Mesenteric fat pad (tissue), 1 donor: ENCODE data around the gene CNTRL. TPM values are rescaled to one million over a fixed set of nuclear protein-coding genes. Genes with fewer than 3 reads are reported as not detected.

Experiments used
- DNase-seq: peaks from one replicate; pipeline ENCODE4 v3.0.0-alpha.2; 2020; ENCODE audit warnings: low spot score
- total RNA-seq: library from RNA; stranded (reverse); fragmentation: NEBNext Ultra II Directional; extraction: Animal tissue kit (Norgen Biotek cat#: 25700); gene quantifications from one replicate; pipeline ENCODE4 v1.2.1, GENCODE V29; 2021
- donor health status: DM: yes; HTN: yes; CAD: no.

The CNTRL gene
- total RNA-seq, 1 donor from 2014 or later, result 12.7 TPM

DNA sequence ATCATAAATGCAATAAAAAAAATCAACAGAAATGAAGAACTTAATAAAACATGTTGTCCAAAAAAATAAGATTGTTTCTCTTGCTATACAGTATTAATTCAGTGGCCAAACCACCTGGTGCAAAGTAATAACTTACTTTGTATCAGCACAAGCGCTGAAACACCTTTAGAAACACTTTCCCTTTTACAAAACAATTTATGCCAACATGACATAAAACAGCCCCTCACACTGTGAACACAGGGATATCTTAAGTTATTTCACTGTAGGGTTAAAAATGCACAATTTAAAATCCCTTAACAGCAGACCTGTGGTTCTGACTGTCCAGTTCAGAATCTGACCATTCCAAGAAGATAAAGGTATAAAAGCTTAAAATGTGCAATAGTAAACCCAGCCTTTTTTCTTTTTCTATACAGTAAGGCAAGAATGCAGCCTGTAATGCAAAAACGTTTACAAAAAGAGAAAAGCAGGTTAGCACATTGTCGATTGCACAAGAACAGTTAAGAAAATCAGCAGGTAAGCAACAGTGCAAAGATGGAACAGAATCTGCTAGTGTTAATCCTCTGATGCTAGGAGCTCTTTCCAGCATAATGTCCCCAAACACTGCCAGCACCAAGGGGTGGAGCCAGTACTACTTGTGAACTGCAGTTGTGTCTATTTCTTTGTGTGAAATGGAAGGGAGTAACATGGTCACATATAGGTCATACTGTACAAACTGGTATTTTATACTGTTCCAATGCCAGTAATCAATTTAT is 105.4 kb downstream of the CNTRL start:
- DNase-seq, result no peak

DNA sequence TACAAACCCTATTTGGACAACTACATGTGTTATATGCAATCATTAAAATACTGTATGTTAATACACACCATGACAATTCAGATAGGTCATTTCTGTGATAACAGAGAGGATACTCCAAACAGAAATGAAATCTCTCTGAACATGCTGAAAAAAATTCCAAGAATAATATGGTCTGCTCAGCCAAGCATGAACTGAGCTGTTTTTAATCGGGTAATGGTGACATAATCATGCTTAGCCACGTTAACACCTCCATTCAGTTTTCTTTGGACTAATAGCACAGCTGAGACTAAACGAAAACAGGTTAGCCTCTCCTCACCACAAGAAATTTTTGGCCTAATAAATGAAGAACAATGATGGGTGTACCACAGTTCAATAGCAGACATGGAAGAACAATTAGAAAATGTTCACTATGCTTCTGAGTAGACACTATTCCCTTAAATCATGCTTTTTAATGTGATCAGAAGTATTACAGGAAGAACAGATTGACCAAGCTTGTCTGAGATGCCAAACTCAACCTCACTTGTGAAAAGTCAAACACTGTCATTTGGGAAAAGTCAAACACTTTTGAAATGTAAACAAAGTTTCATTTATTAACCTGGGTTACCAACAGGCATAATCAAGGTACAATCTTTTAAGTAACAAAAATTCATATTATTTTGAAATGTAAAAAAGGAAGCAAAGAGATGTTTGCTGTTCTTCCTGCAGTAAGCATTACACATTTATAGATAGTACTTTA is 107.5 kb downstream of the CNTRL start:
- no peak for DNase-seq

GRCh38 chr9:121182989-121183388 is 108.2 kb downstream of the CNTRL start:
- no peak for DNase-seq

- no peak for DNase-seq
Observed at GRCh38 chr9:121183666-121184423, 109.1 kb downstream of the CNTRL start.

GRCh38 chr9:121184463-121184862 is 109.7 kb downstream of the CNTRL start:
- DNase-seq, result no peak

DNA sequence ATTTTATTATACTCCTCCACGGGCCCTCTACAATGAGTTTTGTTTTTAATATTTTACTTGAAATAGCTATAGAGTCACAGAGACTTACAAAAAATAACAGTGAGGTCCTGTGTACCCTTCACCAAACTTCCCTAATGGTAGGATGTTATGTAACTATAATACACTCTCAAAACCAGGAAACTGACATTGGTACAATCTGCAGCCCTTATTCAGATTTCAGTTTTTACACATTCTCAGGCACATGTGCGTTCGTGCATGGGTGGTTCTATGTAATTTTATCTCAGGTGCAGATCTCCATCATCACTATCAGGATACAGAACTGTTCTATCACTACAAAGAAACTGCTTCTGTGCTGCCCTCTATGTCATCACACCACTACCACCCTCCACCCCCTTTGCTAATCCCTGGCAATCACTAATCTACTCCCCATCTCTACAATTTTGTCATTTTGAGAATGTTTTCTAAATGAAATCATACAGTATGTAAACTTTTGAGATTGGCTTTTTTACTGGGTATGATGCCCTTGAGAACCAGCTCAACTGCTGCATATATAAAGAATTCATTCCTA is 110.5 kb downstream of the CNTRL start:
- DNase-seq, result no peak

DNA sequence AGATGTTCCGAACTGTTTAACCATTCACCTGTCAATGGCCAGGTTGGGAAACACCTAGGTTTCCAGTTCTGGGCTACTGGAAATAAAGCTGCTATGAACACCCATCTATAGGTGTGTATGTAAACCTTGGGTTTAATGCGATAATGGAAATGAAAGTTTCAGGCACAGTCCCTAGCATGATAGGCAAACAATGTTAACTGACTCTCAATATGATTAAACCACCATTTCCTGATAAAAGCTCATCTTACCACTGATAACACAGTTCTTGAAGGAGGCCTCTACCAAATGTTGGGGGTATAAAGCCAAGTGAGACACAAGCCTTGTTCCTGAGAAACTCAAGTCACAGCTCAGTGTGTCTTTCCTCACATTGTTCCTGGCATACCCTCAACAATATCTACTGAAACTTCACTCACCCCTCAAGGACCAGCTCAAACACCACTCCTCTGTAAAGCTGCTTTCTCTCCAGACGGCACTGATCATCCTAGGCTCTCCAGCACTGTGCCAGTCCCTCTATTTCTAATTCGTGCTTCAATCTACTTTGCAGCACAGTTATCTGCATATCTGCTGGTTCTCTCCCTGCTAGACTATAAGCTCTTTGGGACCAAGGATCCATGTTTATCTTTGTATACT is 111.1 kb downstream of the CNTRL start:
- DNase-seq, result no peak

DNA sequence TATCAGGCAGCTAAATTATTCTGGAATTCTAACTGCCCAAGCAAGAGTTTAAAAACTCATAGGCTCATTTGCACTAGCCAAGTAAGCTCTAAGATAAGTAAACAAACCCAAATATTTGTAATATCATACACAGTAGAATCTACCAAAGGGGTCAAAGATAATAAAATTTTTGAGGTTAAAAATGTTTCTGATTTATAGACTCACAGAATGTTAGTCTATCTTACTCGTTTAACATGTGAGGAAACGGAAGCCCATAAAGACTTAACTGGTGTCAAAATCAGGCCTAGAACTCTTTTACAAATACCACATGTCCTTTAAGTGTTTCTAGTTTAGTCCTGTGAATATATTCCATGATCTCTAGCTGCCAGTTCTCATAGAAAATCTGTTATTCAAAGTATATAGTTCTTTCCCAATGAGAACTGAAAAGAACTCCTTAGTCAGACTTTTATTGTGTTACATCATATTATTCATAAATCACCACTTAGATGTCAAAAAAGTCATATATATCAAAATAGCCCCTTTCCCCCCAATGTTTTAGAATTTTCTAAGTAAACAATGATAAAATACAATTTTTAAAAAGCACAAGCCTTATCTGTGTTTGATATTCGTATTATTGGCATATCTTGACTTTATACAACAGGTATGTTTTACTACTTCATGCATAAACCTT is 113.0 kb downstream of the CNTRL start:
- DNase-seq, result no peak

GRCh38 chr9:121189006-121189405 is 114.3 kb downstream of the CNTRL start:
- DNase-seq, result no peak

- no peak for DNase-seq
Observed at GRCh38 chr9:121189660-121190059, 114.9 kb downstream of the CNTRL start.

- DNase-seq, result no peak
Observed at GRCh38 chr9:121191235-121191634, 116.5 kb downstream of the CNTRL start.

GRCh38 chr9:121192518-121192917 is 117.8 kb downstream of the CNTRL start:
- no peak for DNase-seq

- no peak for DNase-seq
Observed at GRCh38 chr9:121192959-121193640, 118.3 kb downstream of the CNTRL start.

DNA sequence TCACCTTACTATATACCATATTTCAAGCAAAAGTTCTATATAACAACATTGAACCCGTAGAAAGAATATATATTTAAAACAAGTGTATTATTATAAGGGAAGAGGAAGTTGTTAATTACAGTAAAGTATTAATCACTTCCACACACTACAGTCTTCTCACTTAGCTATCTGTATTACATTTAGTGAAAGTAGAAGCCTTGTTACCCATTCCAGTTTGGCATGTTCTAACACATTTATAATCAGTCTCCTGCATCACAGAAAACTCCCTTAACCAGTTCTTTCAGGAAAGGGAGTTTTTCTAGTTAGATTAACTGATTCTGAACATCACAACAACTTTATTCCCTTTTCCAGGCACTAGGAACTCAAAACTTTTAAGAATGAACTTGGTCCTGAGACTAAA is 120.0 kb downstream of the CNTRL start:
- DNase-seq, result no peak

- DNase-seq, result no peak
Observed at GRCh38 chr9:121196389-121196788, 121.6 kb downstream of the CNTRL start.

- no peak for DNase-seq
Observed at GRCh38 chr9:121197132-121197531, 122.4 kb downstream of the CNTRL start.

DNA sequence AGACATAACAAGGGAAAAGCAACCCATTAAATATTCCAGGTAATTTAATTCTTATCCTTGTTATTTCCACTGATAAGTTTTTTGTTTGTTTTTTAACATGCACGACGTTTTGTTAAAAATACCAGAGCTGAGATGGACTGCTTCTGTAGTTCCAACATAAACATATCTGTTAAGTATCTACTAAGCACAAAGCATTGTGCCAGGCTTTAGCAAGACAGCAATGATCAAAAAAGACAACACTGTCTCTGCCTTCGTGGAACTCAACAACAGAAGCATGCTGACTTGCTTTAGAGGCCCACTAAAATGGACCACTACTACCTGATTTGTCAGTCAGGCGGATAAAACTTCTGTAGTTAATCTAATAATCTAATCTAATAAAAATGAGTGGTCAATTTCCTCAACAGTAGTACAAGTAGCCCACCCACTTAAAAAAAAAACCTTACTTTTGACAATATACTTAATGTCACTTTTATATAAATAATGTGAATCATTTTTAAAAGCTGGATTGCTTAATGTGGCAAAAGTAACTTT is 123.8 kb downstream of the CNTRL start:
- no peak for DNase-seq

GRCh38 chr9:121199921-121200320 is 125.2 kb downstream of the CNTRL start:
- DNase-seq, result no peak

GRCh38 chr9:121200356-121200755 is 125.6 kb downstream of the CNTRL start:
- no peak for DNase-seq
